Stimulated activated CD4-positive, alpha-beta T cell treated with anti-CD3 and anti-CD28 coated beads, Interleukin-15, amount 100 ng/mL, for 48 hours (primary cell): ENCODE measurements around the gene TRIM8.

Experiments used
- DNase-seq, 2 donors: peaks; one replicate each; pipeline ENCODE4 v3.0.0-alpha.2; 2020; ENCODE audit warnings: low read depth in 2 of 2

The TRIM8 gene

GRCh38 chr10:102615361-102615760 is 28.9 kb upstream of the TRIM8 start:
- DNase-seq, result no peak

- no peak for DNase-seq
Measured at GRCh38 chr10:102616066-102616770, 28.1 kb upstream of the TRIM8 start.

- DNase-seq, result no peak
Measured at GRCh38 chr10:102617041-102617440, 27.2 kb upstream of the TRIM8 start.

- DNase-seq, result no peak
Measured at GRCh38 chr10:102617816-102618215, 26.5 kb upstream of the TRIM8 start.

GRCh38 chr10:102619281-102619981 is 24.8 kb upstream of the TRIM8 start:
- no peak for DNase-seq

GRCh38 chr10:102620138-102620590 is 24.1 kb upstream of the TRIM8 start:
- DNase-seq, result no peak

- no peak for DNase-seq
Measured at GRCh38 chr10:102620591-102621442, 23.5 kb upstream of the TRIM8 start.

- DNase-seq, result no peak
Measured at GRCh38 chr10:102621443-102622325, 22.6 kb upstream of the TRIM8 start.

- DNase-seq, result no peak
Measured at GRCh38 chr10:102624094-102624493, 20.2 kb upstream of the TRIM8 start.

GRCh38 chr10:102624751-102625645 is 19.3 kb upstream of the TRIM8 start:
- DNase-seq, result no peak

GRCh38 chr10:102626026-102626685 is 18.1 kb upstream of the TRIM8 start:
- no peak for DNase-seq

GRCh38 chr10:102627291-102627735 is 17.0 kb upstream of the TRIM8 start:
- DNase-seq, result no peak

- DNase-seq, result no peak
Measured at GRCh38 chr10:102627736-102628293, 16.5 kb upstream of the TRIM8 start.

- no peak for DNase-seq
Measured at GRCh38 chr10:102628451-102628911, 15.8 kb upstream of the TRIM8 start.

- no peak for DNase-seq
Measured at GRCh38 chr10:102629661-102630614, 14.3 kb upstream of the TRIM8 start.

GRCh38 chr10:102630663-102631062 is 13.6 kb upstream of the TRIM8 start:
- no peak for DNase-seq

- DNase-seq, result no peak
Measured at GRCh38 chr10:102631525-102632393, 12.5 kb upstream of the TRIM8 start.
